Fibroblast of skin of back (primary cell): ENCODE measurements around the gene ADAM12.
"Not testable (repeated sequence)": the region's sequence is repeated elsewhere in the genome, so short reads cannot be mapped to it uniquely, and the experiment has no call there.

Experiments
- DNase-seq: peaks from one replicate; pipeline ENCODE4 v3.0.0-alpha.2; 2013

The ADAM12 gene

DNA sequence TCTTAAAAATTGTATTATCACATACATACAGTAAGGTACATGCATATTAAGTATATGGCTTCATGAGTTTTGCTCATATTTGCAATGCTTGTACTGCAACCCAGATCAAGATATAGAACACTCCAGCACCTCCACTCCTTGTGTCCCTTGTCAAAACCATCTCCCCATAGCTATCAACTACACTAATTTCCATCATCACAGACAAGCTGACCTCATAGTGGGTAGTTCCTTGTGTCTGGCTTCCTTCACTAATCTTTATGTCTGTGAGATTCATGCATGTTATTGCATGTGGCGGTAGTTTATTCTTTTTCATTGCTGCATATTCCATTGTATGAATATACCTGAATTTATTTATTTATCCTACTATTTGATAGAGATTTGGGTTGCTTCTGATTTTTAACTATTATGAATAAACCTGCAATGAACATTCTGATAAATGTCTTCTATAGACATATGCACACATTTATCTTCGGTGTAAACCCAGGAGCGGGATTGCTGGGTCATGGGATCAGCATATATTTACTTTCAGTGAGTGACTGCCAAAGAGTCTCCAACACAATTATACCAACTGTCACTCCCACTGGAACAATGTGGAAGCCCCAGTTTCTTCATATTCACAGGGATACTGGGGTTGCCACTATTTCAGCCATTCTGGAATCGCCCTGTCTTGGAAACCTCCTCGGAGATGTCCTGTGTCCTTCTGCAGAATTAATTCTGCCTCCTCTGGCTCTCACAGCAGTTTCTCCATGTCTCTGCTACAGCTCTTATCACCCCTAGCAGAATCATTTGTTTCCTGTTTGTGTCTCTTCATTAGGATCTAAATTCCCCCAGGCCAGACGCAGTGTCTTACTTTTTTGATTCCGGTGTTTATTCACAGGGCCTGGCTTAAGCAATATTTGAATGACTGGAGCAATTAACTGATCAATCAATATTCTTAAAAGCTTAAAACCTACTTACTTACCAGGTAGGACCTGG is 14.7 kb upstream of the ADAM12 start:
- no peak for DNase-seq

DNA sequence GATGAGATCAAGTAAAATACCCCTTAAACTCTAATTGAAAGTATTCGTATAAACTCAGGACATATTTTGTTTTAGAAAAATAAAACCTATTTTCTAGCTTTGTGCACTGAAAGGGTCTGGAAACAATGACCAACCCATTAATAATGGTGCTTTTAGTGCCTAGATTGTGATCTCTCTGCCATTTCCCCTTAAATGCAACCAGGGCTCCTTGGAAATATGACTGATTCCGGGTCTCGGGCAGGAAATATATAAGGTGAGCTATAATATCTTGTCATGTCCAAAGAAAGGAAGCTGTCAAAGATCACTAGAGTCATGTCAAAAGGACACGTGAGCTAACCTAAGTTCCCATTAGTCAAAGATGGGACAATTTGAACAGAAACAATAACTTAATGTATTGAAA is 12.4 kb upstream of the ADAM12 start:
- no peak for DNase-seq

DNA sequence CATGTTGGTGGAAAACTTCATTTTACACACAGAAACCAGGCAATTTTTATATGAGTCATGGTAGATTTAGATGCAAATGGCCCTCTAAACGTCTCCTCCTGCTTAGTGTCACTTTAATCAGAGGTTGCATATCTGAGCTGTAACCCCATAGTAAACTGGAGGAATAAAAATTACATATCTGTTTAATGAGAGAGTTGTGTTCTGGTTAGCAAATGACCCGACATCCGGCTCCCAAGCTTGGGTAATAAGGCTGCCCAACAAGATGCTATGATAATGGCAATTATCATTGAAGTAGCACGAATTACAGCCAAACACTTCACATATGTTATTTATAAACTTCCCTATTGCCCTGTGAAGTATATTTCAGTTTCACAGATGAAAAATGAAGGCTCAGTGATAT is 10.6 kb upstream of the ADAM12 start:
- DNase-seq: no peak

DNA sequence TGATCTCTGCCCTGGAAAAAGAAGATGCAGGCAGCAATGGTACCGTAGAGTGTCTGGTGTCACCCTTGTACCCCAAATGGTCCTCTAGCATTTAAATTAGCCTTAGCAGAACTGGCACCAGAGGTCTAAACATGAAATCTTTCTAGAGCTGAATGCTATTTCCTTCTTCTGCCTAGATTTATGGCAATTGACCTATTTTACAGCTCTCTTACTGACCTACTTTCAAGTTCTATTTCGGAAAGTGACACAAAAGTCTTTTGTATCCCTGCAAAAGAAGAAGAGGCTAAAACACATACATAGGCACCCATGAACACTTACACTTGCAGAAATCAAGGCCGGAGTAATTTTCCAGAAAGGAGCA is 10.1 kb upstream of the ADAM12 start:
- DNase-seq: no peak

DNA sequence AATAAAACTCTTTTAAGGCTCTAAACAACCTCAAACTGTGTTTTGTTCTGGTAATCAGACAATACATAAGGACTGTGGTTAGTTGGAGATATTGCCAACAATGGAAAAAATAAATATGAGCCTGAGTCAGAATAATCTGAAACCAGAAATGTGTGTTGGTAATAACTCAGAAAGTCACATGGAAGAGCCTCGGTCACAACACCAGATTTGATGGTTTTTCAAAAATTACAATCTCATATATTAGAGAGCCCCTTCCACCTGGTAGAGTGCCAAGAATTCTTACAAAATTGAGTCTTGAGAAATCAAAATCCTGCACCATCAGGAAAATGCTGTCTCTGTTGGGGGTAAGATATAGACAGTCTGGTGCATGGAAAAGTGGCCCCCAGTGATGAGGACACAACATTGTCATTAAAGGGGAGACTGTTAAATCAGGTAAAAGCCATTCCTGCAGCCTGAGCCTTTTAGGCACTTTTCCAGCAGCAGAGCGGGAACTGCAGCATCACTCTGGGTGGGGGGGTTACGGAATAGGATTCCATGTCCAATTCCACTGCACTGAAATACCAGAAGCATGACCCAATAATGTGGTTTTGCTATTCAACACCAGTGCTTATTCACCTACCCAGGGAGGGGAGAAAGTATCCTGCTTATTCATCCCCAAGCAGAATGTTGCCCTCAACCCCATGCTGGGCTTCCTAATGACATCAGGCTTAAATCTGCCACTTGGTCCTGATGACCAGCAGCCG is 9.5 kb upstream of the ADAM12 start:
- DNase-seq: peak; percentile 100

DNA sequence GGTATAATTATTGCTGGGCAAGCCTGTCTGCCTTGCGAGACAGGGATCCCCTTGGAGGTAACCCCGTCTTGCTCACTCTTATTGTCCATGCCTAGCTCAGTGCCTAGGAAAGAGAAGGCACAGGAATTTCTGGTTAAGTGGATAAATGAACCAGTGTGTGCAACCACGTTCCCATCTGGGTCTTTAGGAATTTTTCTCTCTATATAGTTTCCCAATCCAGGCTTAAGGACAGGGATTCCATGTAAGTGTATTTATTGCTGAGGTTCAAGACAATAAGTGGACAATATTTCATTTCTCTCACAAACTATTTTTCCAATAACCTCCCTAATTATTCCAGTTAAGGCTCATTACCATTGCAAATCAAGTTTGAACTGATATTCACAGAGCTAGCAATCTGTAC is 8.9 kb upstream of the ADAM12 start:
- no peak for DNase-seq

- no peak for DNase-seq
These were observed 6.7 kb upstream of the ADAM12 start for GRCh38 chr10:126394948-126395347.

- no peak for DNase-seq
These were observed 4.8 kb upstream of the ADAM12 start for GRCh38 chr10:126393076-126393475.

DNA sequence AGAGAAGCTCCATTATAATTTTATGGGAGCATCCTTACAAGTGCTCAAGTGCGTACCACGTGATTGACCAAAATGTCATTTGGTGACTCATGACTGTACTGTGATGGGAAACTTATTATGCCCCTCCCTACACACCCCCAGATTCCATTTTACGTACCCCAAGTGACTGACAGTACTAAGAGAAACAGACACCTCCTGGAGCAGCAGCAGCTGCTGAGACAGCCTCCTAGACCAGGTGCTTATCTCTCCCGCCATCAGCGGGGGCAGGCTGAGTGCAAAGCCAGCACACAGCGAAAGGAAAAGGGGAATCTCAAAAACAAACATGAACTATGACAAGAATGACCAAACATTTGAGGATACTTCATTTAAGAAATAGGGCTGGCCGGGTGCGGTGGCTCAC is 4.2 kb upstream of the ADAM12 start:
- no peak for DNase-seq

- DNase-seq: no peak
These were observed 3.8 kb upstream of the ADAM12 start for GRCh38 chr10:126392068-126392467.

DNA sequence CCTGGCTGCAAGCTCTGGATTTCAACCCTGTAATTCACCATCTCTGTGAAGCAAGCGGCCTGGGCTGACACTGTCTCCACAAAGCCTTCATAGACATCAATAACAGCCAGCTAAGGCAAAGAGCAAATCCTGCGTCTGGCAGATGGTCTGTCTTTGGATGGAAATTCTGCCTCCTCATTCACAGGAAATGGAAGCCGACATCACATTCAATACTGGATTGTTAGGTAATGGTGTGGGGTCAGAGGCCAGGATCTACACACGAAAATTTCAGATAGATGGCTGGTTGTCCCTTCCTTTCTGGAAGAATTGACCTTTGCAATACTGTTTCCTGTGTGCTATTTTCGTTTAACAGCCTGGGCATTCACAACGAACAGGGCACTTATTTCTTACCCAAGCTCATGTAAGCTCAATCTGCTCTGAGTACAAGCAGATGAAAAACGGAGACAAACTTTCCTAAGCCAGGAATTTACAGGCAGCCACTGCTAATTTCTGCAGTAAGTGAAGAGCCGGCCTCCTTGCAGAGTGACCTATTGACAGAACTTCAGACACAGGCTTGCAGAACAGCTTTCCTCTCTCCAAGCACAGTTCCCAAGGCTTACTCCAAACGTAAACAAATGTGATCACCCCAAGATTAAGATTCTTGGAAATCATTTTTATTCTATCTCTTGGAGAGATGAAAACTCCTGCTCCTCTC is 3.1 kb upstream of the ADAM12 start:
- DNase-seq: no peak

DNA sequence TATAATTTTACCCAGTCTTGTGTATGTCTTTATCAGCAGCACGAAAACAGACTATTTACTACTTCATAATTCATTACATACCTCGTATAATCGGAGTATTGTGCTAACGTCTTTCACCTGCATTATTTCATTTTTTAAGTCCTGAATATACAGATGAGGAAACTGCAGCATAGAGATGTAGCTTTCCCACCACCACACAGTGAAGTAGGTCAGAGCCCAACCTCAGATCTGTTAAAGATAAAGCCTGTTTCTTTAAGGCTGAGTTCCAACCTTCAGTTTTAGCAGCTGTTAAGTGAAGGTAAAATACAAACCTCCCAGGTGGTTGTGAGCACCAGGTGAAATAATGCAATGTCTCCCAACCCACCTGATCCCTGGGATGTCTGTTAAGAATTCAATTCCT is 2.0 kb upstream of the ADAM12 start:
- no peak for DNase-seq

- peak; percentile 80 for DNase-seq
These were observed 996 bp downstream of the ADAM12 start for GRCh38 chr10:126387041-126387921.

- DNase-seq: peak; percentile 97
These were observed 3.9 kb downstream of the ADAM12 start for GRCh38 chr10:126384269-126384873.

DNA sequence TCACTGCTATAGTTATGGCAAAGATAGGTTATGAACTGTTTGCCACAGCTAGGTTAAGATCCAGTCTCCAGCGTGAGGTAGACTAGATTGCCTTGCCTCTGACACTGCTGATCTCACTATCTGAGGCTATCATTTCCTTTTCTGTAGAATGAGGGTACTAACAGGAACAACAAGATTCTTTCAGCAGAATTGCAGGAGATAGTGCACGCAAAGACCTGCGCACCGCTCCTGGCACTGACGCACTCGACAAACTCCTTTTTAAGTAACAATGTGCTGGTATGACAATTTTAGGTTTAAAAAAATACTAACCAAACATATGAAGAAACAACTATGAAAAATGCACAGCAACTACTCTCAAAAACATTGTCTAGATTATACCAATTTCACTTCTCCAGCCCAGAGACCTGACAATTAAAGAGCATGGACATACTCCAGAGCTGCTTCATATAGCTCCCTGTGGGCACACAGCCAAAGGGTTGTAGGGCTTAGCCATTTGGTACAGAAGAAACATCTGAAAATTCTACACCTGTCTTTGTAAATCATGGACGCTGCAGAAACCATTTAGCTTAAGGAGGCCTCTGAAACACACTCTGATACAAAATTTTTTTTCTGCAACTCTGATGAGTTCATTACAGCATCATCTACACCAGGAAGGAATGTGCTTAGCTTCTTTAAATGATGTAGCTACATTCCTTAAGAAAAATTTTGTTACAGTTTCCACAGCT is 7.8 kb downstream of the ADAM12 start:
- DNase-seq: peak; percentile 41

- not testable (repeated sequence) for DNase-seq
These were observed 9.1 kb downstream of the ADAM12 start for GRCh38 chr10:126379166-126379565.

GRCh38 chr10:126376956-126377355 is 11.3 kb downstream of the ADAM12 start:
- DNase-seq: peak; percentile 79

- DNase-seq: peak; percentile 54
These were observed 12.2 kb downstream of the ADAM12 start for GRCh38 chr10:126375926-126376554.

GRCh38 chr10:126375299-126375698 is 13.0 kb downstream of the ADAM12 start:
- DNase-seq: no peak

DNA sequence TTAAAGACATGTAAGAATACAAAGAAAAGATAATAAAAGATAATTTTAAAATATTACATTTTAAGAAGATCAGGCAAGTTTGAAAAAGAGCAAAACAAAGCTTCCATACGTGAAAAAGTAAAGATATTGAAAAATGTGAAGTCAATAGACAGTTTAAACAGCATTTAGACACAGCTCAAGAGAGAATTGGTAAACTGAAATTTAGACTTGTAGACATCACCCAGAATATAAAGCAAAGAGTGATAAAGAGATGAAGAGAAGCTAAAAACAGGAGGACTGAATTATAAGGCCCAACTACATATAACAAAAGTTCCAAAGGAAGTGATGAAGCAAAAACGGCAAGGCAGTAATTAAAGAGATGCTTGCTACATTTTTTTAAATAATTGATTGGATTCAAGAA is 13.8 kb downstream of the ADAM12 start:
- no peak for DNase-seq

- peak; percentile 96 for DNase-seq
These were observed 14.3 kb downstream of the ADAM12 start for GRCh38 chr10:126373972-126374371.
